Lung (tissue), 12 donors: ENCODE results near the gene MYO15A. TPM values are rescaled to one million over a fixed set of nuclear protein-coding genes. Genes with fewer than 3 reads are reported as not detected.
A peak's percentile ranks its signal among the peaks of the same experiment; 100 is the strongest.

Experiments used
- ATAC-seq: fragments of 200-7000 bp; cut with Tn5 transposase; one replicate; pipeline ENCODE4 v1.9.1; 2020; ENCODE audit warnings: moderate number of reproducible peaks; ENCODE audit not compliant: insufficient read depth, low FRiP score
- DNase-seq, 3 donors: peaks; one replicate each; pipeline ENCODE4 v3.0.0-alpha.2; 2013 to 2017
- H3K27ac ChIP-seq, 2 donors: one replicate each; pipeline ENCODE4 v1.5.1; 2013; ENCODE audit warnings: mild to moderate bottlenecking in 2 of 2, moderate library complexity in 2 of 2, control low read depth in 1 of 2, inconsistent platforms in 1 of 2, low read depth in 1 of 2, low read length in 1 of 2
- H3K27me3 ChIP-seq, 3 donors: one replicate each; pipeline ENCODE4 v1.5.1; 2013; ENCODE audit warnings: low read length in 2 of 3; ENCODE audit not compliant: control insufficient read depth in 3 of 3, insufficient read depth in 3 of 3
- H3K36me3 ChIP-seq, 4 donors: one replicate each; pipeline ENCODE4 v1.5.1; 2013; ENCODE audit warnings: low read length in 4 of 4, mild to moderate bottlenecking in 1 of 4, moderate library complexity in 1 of 4; ENCODE audit not compliant: control insufficient read depth in 4 of 4, insufficient read depth in 4 of 4
- H3K4me1 ChIP-seq, 5 donors: one replicate each; pipeline ENCODE4 v1.5.1; 2013; ENCODE audit warnings: low read length in 5 of 5, mild to moderate bottlenecking in 2 of 5, moderate library complexity in 1 of 5; ENCODE audit not compliant: control insufficient read depth in 5 of 5, insufficient read depth in 5 of 5
- H3K4me3 ChIP-seq: one replicate; pipeline ENCODE4 v1.5.1; 2013; ENCODE audit warnings: mild to moderate bottlenecking, control low read depth, moderate library complexity
- H3K9ac ChIP-seq, 2 donors: one replicate each; pipeline ENCODE4 v1.5.1; 2013; ENCODE audit warnings: low read length in 2 of 2, control low read depth in 1 of 2; ENCODE audit not compliant: insufficient read depth in 1 of 2
- H3K9me3 ChIP-seq, 4 donors: one replicate each; pipeline ENCODE4 v1.5.1; 2013; ENCODE audit warnings: low read length in 3 of 4, mild to moderate bottlenecking in 1 of 4, moderate library complexity in 1 of 4; ENCODE audit not compliant: control insufficient read depth in 4 of 4, insufficient read depth in 3 of 4
- CTCF ChIP-seq: IDR thresholded peaks from 2 replicates; pipeline ENCODE4 v1.5.1; 2012; ENCODE audit warnings: mild to moderate bottlenecking; ENCODE audit errors: control extremely low read depth, extremely low read depth
- WGBS, 2 donors: extraction: QIAGEN DNeasy Blood & Tissue Kit; methylation state at CpG; one replicate each; pipeline ENCODE4 v1.1.7; 2013; 5-methylcytosine and 5-hydroxymethylcytosine counted together
- polyA plus RNA-seq, 2 donors: library from polyadenylated mRNA; stranded (reverse); fragments of 200-250 nt; gene quantifications; one replicate each; pipeline ENCODE4 v1.2.1, GENCODE V29; 2013
- total RNA-seq, 2 donors: library from RNA; depleted of rRNA in 1 of 2; stranded (reverse); fragments of >200 nt in 1 of 2; gene quantifications; one replicate each; pipeline ENCODE4 v1.2.1, GENCODE V29; 2014 to 2021
- donor health status: control.
- donor health status: control.
- donor health status: Bipolar disorder and iron deficiency.
- donor health status: healthy.
- donor health status: DM: yes; HTN: yes; CAD: no.

Gene MYO15A
- total and polyA plus RNA-seq, 4 donors = 0.56 to 2.7 (median 2.3) TPM

- H3K9ac ChIP-seq = no peak overlapping the region
Observed at GRCh38 chr17:18167421-18167820, 58.9 kb downstream of the MYO15A start.

GRCh38 chr17:18172531-18173278 is 64.1 kb downstream of the MYO15A start:
- no peaks in the 10 kb centered on the region for H3K4me1 ChIP-seq
- no peak for TF ChIP-seq CTCF
- no peaks in the 10 kb centered on the region for H3K27me3 ChIP-seq
- WGBS, 2 donors = 71 to 82% methylated on average over 3 of the region's 3 CpGs
- H3K9ac ChIP-seq = no peak overlapping the region
- H3K36me3 ChIP-seq = no peaks in the 10 kb centered on the region
- no peaks in the 10 kb centered on the region for H3K9me3 ChIP-seq
- no peak overlapping the region for H3K27ac ChIP-seq
- peak in 1 of 3 donors; percentile 56 for DNase-seq
- no peak for ATAC-seq
- no peak overlapping the region for H3K4me3 ChIP-seq

More at GRCh38 chr17:18167421-18167820, 58.9 kb downstream of the MYO15A start:
- H3K9me3 ChIP-seq = peaks cover 0 to 2% (median 0%) of the 10 kb centered on the region in 4 donors
- H3K4me3 ChIP-seq = no peak overlapping the region
- H3K27me3 ChIP-seq = no peaks in the 10 kb centered on the region
- no peak overlapping the region for H3K27ac ChIP-seq
- WGBS, 2 donors = 84 to 89% methylated on average over 10 of the region's 10 CpGs
- no peak for TF ChIP-seq CTCF
- no peaks in the 10 kb centered on the region for H3K36me3 ChIP-seq
- H3K4me1 ChIP-seq = no peaks in the 10 kb centered on the region
- no peak for ATAC-seq
- DNase-seq = no peak

- 95 to 96% methylated on average over 14 of the region's 14 CpGs for WGBS, 2 donors
- H3K36me3 ChIP-seq = no peaks in the 10 kb centered on the region
- H3K9me3 ChIP-seq = no peaks in the 10 kb centered on the region
- DNase-seq (no peak), ATAC-seq (no peak)
- no peaks in the 10 kb centered on the region for H3K27me3 ChIP-seq
- no peak overlapping the region for H3K27ac ChIP-seq
- no peaks in the 10 kb centered on the region for H3K4me1 ChIP-seq
- H3K4me3 ChIP-seq = no peak overlapping the region
- TF ChIP-seq CTCF = no peak
- no peak overlapping the region for H3K9ac ChIP-seq
Observed at GRCh38 chr17:18173740-18174139, 65.2 kb downstream of the MYO15A start.
